GM18951 (cell line): Measurements from ENCODE around the gene TOPORS.

Source experiments
- POLR2A ChIP-seq: IDR thresholded peaks from 4 replicates; pipeline ENCODE4 v1.6.1; 2011; ENCODE audit warnings: mild to moderate bottlenecking; ENCODE audit not compliant: insufficient read length, insufficient read depth; ENCODE audit errors: extremely low read depth
- in situ Hi-C: fragments of 300-500 bp; cut with MboI; formaldehyde crosslinking; loops from one replicate; pipeline ENCODE4 v1.12.0; 2022; ENCODE audit warnings: low sequenced_read_pairs, mixed read lengths, inconsistent platforms; ENCODE audit not compliant: unreplicated experiment

The TOPORS gene

GRCh38 chr9:32508728-32509127, 43.7 kb downstream of the TOPORS start:
- in situ Hi-C loops: no loop called here
- TF ChIP-seq POLR2A: no peak

GRCh38 chr9:32503008-32503407, 49.4 kb downstream of the TOPORS start:
- no peak for TF ChIP-seq POLR2A
- in situ Hi-C loops: no loop called here

DNA sequence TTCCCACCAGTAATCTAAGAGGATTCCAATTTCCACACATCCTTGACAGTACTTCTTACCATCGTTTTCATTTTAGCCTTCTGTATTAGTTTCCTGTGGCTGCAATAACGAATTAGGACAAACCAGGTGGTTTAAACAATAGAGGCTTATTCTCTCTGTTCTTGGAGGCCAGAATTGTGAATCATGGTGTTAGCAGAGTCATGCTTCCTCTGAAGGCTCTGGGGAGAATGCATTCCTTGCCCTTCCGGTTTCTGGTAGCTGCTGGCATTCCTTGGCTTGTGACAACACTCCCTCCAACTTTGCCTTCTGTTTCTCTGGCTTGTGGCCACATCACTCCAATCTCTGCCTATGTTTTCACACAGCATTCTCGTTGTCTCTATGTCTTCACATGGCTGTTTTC, 49.9 kb downstream of the TOPORS start:
- in situ Hi-C loops: no loop called here
- no peak for TF ChIP-seq POLR2A

DNA sequence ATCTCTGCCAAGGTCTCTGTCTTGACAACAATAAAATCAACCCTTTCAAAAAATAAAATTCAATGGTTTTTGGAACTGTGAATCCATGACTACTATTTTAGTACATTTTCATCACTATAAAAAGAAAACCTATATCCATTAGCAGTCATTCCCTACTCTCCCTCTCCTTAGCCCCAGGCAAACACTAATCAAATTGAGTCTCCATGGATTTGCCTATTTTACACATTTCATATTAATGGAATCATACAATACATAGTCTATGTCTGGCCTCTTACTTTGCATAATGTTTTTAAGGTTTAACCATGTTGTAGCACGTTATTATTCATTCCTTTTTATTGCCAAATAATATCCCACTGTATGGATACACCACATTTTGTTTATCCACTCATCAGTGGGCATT, 50.5 kb downstream of the TOPORS start:
- no peak for TF ChIP-seq POLR2A
- in situ Hi-C loops: no loop called here

DNA sequence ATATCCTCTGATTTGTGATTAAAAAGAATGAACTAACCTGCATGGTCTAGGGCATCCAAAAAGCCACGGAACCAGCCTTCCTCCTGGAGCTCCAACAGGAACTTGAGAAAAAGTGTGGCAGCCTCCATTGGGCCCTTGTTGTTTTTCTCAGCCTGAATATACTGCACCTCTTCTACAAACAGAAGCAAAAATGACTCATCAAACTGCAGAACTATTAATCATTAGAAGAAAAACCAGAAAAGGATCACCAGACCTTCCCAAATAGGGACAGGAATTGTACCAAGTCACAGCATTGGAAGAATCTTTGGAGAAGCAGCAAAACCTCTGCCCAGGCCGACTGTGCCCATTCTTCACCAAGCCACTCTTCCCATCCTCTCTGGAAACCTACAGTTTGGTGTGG, 51.6 kb downstream of the TOPORS start:
- in situ Hi-C loops: no loop called here
- TF ChIP-seq POLR2A: no peak

GRCh38 chr9:32497921-32498320, 54.5 kb downstream of the TOPORS start:
- in situ Hi-C loops: no loop called here
- no peak for TF ChIP-seq POLR2A

DNA sequence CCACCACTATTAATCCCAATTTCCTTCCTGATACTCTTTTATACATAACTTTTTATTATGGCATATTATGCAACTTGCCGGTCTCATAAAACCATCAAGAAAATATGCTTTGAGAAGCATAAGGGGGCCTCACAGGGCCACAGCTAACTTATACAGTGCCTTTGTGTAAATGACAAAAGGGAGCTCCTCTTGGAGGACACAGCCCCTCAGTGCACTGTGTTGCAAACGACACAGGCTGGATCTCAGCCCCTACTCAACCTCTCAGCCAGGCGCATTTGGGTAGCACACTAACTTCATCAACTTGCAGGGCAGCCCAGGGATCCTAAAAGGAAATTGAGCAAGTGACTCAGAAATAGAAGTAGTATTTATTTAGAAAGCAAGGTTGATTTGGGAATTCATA, 61.8 kb downstream of the TOPORS start:
- in situ Hi-C loops: no loop called here
- no peak for TF ChIP-seq POLR2A
